Esophagus squamous epithelium (tissue), 5 donors: ENCODE data around the gene MIPOL1. TPM values are rescaled to one million over a fixed set of nuclear protein-coding genes. Genes with fewer than 3 reads are reported as not detected.

Experiments
- DNase-seq: peaks from one replicate; lab custom pipeline; 2025; lab: John Stamatoyannopoulos, UW
- H3K27ac ChIP-seq, 4 donors: fragments of 200-600 bp; sonication (generic); one replicate each; pipeline ENCODE4 v1.5.1; 2016 to 2019; ENCODE audit warnings: mild to moderate bottlenecking in 1 of 4
- H3K27me3 ChIP-seq, 4 donors: fragments of 200-600 bp; sonication (generic); 1 replicate in 3 of 4; 2 replicates in 1 of 4; pipeline versions ENCODE4 v1.5.1 to v1.6.0; 2017 to 2021; ENCODE audit warnings: antibody characterized with exemption in 1 of 4
- H3K36me3 ChIP-seq, 3 donors: fragments of 200-600 bp; sonication (generic); one replicate each; pipeline ENCODE4 v1.5.1; 2016 to 2019
- H3K4me1 ChIP-seq, 3 donors: fragments of 200-600 bp; sonication (generic); one replicate each; pipeline ENCODE4 v1.5.1; 2017 to 2019
- H3K4me3 ChIP-seq, 4 donors: fragments of 200-600 bp; sonication (generic); 1 replicate in 3 of 4; 2 replicates in 1 of 4; pipeline ENCODE4 v1.5.1; 2016 to 2019; ENCODE audit warnings: mild to moderate bottlenecking in 2 of 4, moderate library complexity in 1 of 4
- H3K9me3 ChIP-seq, 3 donors: fragments of 200-600 bp; sonication (generic); one replicate each; pipeline ENCODE4 v1.5.1; 2016 to 2019
- POLR2A ChIP-seq, 4 donors: fragments of 450-650 bp; IDR thresholded peaks; one replicate each; pipeline ENCODE4 v1.6.1; 2017; ENCODE audit warnings: antibody characterized with exemption in 4 of 4, mild to moderate bottlenecking in 4 of 4, moderate library complexity in 3 of 4
- whole genome bisulfite sequencing, 2 donors: methylation state at CpG; one replicate each; pipeline ENCODE4 v1.1.5; 2018; 5-methylcytosine and 5-hydroxymethylcytosine counted together
- intact Hi-C: fragments of 100-400 bp; cut with DNase I; formaldehyde crosslinking; loops from one replicate; pipeline ENCODE4 v1.15.0; 2022
- total RNA-seq, 4 donors: library from RNA; depleted of rRNA; stranded (reverse); fragments of >200 nt; gene quantifications; one replicate each; pipeline ENCODE4 v1.1.0, GENCODE V29; 2016
- TF ChIP-seq, protein P1 (sequence below), 6 experiments: fragments of 450-650 bp in 4 of 6; fragments of 200-600 bp in 2 of 6; sonication (generic) in 2 of 6; IDR thresholded peaks; one replicate each; pipeline ENCODE4 v1.5.1; 2016 to 2019; ENCODE audit warnings: antibody characterized with exemption in 6 of 6, mild to moderate bottlenecking in 4 of 6, moderate library complexity in 4 of 6
- donor health status: DM: yes; HTN: yes; CAD: no.

The MIPOL1 gene
- total RNA-seq, 4 donors from 2014 or later = 4.9 to 13.7 (median 7.1) TPM

GRCh38 chr14:37480446-37481290 lies 282.9 kb downstream of the MIPOL1 start:
- Histone ChIP-seq H3K27me3 (no peaks in the 10 kb centered on the region), H3K36me3 (peaks cover 0 to 4% (median 0%) of the 10 kb centered on the region in 3 donors), H3K9me3 (no peaks in the 10 kb centered on the region), H3K4me3 (no peak overlapping the region), H3K27ac (no peak overlapping the region), H3K4me1 (no peaks in the 10 kb centered on the region)
- no peak for DNase-seq
- WGBS, 2 donors = 76 to 80% methylated on average over 3 of the region's 3 CpGs
- no peak for TF ChIP-seq POLR2A (IDR thresholded peaks at IDR 0.05)
- TF ChIP-seq, protein P1, sequence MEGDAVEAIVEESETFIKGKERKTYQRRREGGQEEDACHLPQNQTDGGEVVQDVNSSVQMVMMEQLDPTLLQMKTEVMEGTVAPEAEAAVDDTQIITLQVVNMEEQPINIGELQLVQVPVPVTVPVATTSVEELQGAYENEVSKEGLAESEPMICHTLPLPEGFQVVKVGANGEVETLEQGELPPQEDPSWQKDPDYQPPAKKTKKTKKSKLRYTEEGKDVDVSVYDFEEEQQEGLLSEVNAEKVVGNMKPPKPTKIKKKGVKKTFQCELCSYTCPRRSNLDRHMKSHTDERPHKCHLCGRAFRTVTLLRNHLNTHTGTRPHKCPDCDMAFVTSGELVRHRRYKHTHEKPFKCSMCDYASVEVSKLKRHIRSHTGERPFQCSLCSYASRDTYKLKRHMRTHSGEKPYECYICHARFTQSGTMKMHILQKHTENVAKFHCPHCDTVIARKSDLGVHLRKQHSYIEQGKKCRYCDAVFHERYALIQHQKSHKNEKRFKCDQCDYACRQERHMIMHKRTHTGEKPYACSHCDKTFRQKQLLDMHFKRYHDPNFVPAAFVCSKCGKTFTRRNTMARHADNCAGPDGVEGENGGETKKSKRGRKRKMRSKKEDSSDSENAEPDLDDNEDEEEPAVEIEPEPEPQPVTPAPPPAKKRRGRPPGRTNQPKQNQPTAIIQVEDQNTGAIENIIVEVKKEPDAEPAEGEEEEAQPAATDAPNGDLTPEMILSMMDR (IDR thresholded peaks at IDR 0.05) = no peak
- intact Hi-C loops = no loop called here

DNA sequence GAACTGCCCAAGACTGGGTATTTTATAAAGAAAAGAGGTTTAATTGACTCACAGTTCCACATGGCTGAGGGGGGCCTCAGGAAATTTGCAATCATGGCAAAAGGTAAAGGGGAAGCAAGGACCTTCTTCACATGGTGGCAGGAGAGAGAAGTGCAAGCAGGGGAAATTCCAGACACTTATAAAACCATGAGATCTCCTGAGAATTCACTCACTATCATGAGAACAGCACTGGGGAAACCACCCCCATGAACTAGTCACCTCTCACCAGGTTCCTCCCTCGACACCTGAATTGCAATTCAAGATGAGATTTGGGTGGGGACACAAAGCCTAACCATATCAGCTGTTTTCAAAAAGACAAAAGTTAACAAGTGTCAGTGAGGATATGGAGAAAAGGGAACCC lies 284.7 kb downstream of the MIPOL1 start:
- intact Hi-C loops = no loop called here
- no peaks in the 10 kb centered on the region for H3K9me3 ChIP-seq
- peaks cover 0 to 4% (median 0%) of the 10 kb centered on the region in 3 donors for H3K36me3 ChIP-seq
- no peaks in the 10 kb centered on the region for H3K4me1 ChIP-seq
- no peaks in the 10 kb centered on the region for H3K27me3 ChIP-seq
- TF ChIP-seq, protein P1 (IDR thresholded peaks at IDR 0.05) = no peak
- TF ChIP-seq POLR2A (IDR thresholded peaks at IDR 0.05) = no peak
- no peak overlapping the region for H3K27ac ChIP-seq
- DNase-seq = no peak
- H3K4me3 ChIP-seq = no peak overlapping the region
- 70 to 80% methylated on average over 1 of the region's 1 CpG for WGBS, 2 donors

GRCh38 chr14:37483672-37484071 lies 285.9 kb downstream of the MIPOL1 start:
- Histone ChIP-seq H3K27ac (no peak overlapping the region), H3K4me3 (no peak overlapping the region), H3K9me3 (no peaks in the 10 kb centered on the region), H3K36me3 (no peaks in the 10 kb centered on the region), H3K27me3 (no peaks in the 10 kb centered on the region), H3K4me1 (no peaks in the 10 kb centered on the region)
- DNase-seq = no peak
- WGBS, 2 donors = 98 to 100% methylated on average over 4 of the region's 4 CpGs
- TF ChIP-seq, protein P1 (IDR thresholded peaks at IDR 0.05) = no peak
- TF ChIP-seq POLR2A (IDR thresholded peaks at IDR 0.05) = no peak
- intact Hi-C loops = no loop called here

- Histone ChIP-seq H3K36me3 (no peaks in the 10 kb centered on the region), H3K4me1 (no peaks in the 10 kb centered on the region), H3K9me3 (no peaks in the 10 kb centered on the region), H3K27me3 (no peaks in the 10 kb centered on the region), H3K27ac (no peak overlapping the region), H3K4me3 (no peak overlapping the region)
- TF ChIP-seq POLR2A (IDR thresholded peaks at IDR 0.05) = no peak
- TF ChIP-seq, protein P1 (IDR thresholded peaks at IDR 0.05) = no peak
- DNase-seq = no peak
- intact Hi-C loops = no loop called here
- WGBS, 2 donors = 93 to 100% methylated on average over 2 to 3 of the region's 3 CpGs
Observed at GRCh38 chr14:37490607-37491006, 292.9 kb downstream of the MIPOL1 start.

DNA sequence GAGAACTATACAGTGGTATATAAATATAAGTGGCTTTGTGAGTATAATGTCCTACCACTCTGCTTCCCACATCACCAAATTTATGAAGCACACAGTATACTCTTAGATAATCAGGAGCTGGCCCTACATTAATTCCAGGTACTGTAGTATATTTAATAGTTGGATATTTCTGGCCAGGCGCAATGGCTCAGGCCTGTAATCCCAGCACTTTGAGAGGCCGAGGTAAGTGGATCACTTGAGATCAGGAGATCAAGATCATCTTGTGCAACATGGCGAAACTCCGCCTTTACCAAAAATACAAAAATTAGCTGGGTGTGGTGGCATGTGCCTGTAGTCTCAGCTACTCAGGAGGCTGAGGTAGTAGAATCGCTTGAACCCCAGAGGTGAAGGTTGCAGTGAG lies 293.3 kb downstream of the MIPOL1 start:
- Histone ChIP-seq H3K9me3 (no peaks in the 10 kb centered on the region), H3K4me1 (no peaks in the 10 kb centered on the region), H3K27ac (no peak overlapping the region), H3K36me3 (no peaks in the 10 kb centered on the region), H3K27me3 (no peaks in the 10 kb centered on the region), H3K4me3 (no peak overlapping the region)
- DNase-seq = no peak
- intact Hi-C loops = no loop called here
- TF ChIP-seq POLR2A (IDR thresholded peaks at IDR 0.05) = no peak
- WGBS, 2 donors = 90 to 95% methylated on average over 5 of the region's 5 CpGs
